ENCODE measurements around the gene DNAJB9. TPM values are rescaled to one million over a fixed set of nuclear protein-coding genes. Genes with fewer than 3 reads are reported as not detected.

The DNAJB9 gene
- polyA plus RNA-seq, 2 of the 4 experiments (the other 2 are of a cell fraction) = 14.8 to 16.2 TPM

DNA sequence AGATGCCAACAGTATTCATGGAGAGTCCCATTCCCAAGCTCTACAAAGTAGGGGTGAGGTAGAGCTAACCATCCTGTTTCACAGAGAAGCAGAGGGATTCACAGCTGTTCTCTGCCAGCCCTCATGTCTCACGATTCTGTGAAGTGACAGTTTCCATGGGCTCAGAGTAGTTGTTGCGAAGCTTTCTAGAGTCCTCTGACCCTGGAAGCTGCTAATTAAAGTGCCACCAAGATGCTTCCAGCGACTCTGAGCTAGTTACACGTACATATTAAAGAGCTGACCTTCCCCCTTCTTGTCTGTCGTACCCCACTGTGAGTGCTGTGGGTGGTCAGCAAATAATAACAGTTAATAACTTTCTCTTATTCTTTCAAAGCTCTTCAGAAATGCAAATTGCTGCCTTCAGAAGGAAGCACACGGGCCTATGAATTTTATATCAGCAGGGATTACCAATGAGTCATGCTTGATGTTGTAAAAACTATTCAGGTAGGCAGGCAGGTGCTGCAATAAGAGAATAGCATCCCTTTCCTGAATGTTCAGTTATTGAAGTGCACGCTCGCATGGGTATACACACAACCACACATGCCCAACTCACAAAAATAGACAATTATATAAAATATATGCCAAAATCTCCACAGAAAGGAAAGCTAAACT, 34.1 kb downstream of the DNAJB9 start:
- H3K4me2 ChIP-seq = no peak overlapping the region
- H3K4me1 ChIP-seq = no peaks in the 10 kb centered on the region
- ChIA-PET POLR2A (no interaction called here), CTCF (no interaction called here)
- DNase-seq (ENCODE audit: low read depth in 1 of 2, low spot score in 1 of 2) (no peak), ATAC-seq (no peak), FAIRE-seq (no peak)
- H3K4me3 ChIP-seq = no peak overlapping the region
- H3K27ac ChIP-seq = no peak overlapping the region
- 51% methylated on average over 8 of the region's 8 CpGs for WGBS (ENCODE audit: missing lambda C conversion rate)
- TF ChIP-seq, protein P1, sequence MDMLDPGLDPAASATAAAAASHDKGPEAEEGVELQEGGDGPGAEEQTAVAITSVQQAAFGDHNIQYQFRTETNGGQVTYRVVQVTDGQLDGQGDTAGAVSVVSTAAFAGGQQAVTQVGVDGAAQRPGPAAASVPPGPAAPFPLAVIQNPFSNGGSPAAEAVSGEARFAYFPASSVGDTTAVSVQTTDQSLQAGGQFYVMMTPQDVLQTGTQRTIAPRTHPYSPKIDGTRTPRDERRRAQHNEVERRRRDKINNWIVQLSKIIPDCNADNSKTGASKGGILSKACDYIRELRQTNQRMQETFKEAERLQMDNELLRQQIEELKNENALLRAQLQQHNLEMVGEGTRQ (IDR thresholded peaks at IDR 0.05) = no peak
- no peak for TF ChIP-seq NFE2L2 (conservative IDR thresholded peaks at IDR 0.05; ENCODE audit: low read length)
- no peak for TF ChIP-seq NR3C1 (IDR thresholded peaks at IDR 0.05)
- TF ChIP-seq SREBF2 (IDR thresholded peaks at IDR 0.05) = no peak
- TF ChIP-seq KDM1A (IDR thresholded peaks at IDR 0.05; ENCODE audit: low read depth) = no peak
- TF ChIP-seq, protein P2, sequence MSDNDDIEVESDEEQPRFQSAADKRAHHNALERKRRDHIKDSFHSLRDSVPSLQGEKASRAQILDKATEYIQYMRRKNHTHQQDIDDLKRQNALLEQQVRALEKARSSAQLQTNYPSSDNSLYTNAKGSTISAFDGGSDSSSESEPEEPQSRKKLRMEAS (IDR thresholded peaks at IDR 0.05) = no peak
- no peak for TF ChIP-seq SMC3 (IDR thresholded peaks at IDR 0.05)
- H3K9me3 ChIP-seq = no peaks in the 10 kb centered on the region

DNA sequence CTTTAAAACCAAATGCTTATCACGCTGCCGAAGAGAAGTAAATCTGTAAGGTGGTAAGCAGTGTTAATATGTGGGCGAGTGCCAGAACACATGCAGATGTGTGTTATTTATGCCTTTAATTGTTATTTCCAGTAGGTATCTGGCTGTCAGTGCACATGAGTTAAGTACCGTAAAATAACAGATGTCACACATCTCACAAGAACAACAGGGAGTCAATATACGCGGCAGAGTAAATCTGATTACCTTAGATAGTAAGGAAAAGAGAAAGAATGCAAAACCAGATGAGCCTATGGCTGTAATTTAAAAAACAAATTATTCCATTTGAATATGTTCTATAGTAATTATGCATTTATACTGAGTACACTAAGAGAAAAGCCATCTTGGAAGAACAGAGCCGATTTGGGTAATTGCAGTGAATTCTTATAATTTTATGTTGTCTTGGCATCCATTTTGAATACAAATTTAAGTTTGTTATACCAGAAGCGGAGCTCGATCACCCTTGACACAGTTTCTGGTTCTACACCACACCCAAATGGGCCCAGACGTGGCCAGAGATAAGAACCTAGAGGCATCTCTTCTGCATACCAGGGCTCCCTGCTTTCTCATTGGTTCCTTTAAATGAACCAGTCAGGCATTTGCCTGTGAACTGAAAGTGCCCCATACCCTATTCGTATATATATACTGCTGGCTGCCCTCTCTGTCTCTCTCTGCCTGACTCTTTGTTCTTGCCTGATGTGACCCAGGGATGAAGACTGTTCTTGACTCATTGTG, 34.8 kb downstream of the DNAJB9 start:
- H3K4me1 ChIP-seq = no peaks in the 10 kb centered on the region
- H3K4me2 ChIP-seq = no peak overlapping the region
- POLR2A ChIA-PET = no interaction called here
- no peak for FAIRE-seq
- no peak for ATAC-seq
- no peaks in the 10 kb centered on the region for H3K9me3 ChIP-seq
- CTCF ChIA-PET = no interaction called here
- TF ChIP-seq ESRRA (IDR thresholded peaks at IDR 0.05; ENCODE audit: borderline replicate concordance, low read length) = no peak
- TF ChIP-seq EHMT2 (IDR thresholded peaks at IDR 0.05; ENCODE audit: low read depth) = no peak
- no peak overlapping the region for H3K27ac ChIP-seq
- no peak for DNase-seq (ENCODE audit: low read depth in 1 of 2, low spot score in 1 of 2)
- no peak overlapping the region for H3K4me3 ChIP-seq
- WGBS (ENCODE audit: missing lambda C conversion rate) = 60% methylated on average over 11 of the region's 11 CpGs

DNA sequence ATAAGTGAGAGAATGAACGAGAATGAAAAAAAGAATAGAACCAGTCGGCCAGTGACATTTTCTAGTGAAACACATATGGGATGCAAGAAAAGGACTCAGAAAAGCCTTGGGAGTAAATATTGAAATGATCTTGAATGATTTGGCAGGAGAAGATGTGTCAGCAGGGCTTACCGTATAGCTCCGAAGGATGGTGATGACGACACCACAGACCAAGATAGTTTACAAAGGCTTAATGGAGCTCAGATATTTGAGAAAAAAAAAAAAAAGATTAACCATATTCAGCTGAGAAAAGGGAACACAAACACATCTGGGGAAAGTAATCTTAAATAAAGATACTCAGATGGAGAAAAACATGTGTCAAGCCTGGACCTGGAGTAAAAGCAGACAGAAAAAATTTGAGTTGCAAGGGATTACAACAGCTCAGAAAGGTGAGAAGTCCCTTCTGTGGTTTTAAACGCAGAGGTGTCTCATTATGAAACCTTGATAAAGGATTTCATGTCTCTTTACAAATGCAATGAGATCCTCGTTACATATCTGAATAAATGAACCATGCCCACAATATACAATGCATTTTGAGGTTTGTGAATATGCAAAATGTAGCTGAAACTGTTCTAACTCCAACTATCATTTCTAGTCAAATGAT, 36.0 kb downstream of the DNAJB9 start:
- FAIRE-seq (no peak), DNase-seq (ENCODE audit: low read depth in 1 of 2, low spot score in 1 of 2) (no peak), ATAC-seq (no peak)
- Histone ChIP-seq H3K9me3 (no peaks in the 10 kb centered on the region), H3K27ac (no peak overlapping the region), H3K4me3 (no peak overlapping the region), H3K4me2 (no peak overlapping the region), H3K4me1 (no peaks in the 10 kb centered on the region)
- WGBS (ENCODE audit: missing lambda C conversion rate) = 49% methylated on average over 7 of the region's 7 CpGs
- POLR2A ChIA-PET = no interaction called here
- no peak for TF ChIP-seq HOXB13 (CRISPR knock-in tag; IDR thresholded peaks at IDR 0.05; ENCODE audit: low read depth)
- no peak for TF ChIP-seq SMC3 (IDR thresholded peaks at IDR 0.05)
- no peak for TF ChIP-seq MYC (IDR thresholded peaks at IDR 0.05; ENCODE audit: borderline replicate concordance, low read length)
- no peak for TF ChIP-seq SREBF2 (IDR thresholded peaks at IDR 0.05)
- TF ChIP-seq, protein P3, sequence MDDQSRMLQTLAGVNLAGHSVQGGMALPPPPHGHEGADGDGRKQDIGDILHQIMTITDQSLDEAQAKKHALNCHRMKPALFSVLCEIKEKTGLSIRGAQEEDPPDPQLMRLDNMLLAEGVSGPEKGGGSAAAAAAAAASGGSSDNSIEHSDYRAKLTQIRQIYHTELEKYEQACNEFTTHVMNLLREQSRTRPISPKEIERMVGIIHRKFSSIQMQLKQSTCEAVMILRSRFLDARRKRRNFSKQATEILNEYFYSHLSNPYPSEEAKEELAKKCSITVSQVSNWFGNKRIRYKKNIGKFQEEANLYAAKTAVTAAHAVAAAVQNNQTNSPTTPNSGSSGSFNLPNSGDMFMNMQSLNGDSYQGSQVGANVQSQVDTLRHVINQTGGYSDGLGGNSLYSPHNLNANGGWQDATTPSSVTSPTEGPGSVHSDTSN (IDR thresholded peaks at IDR 0.05) = no peak
- CTCF ChIA-PET = interaction anchor here (0.7 kb wide), 1 partner anchor 8 kb away, joined by 4 read pairs; no protein-coding TSS in a partner anchor

DNA sequence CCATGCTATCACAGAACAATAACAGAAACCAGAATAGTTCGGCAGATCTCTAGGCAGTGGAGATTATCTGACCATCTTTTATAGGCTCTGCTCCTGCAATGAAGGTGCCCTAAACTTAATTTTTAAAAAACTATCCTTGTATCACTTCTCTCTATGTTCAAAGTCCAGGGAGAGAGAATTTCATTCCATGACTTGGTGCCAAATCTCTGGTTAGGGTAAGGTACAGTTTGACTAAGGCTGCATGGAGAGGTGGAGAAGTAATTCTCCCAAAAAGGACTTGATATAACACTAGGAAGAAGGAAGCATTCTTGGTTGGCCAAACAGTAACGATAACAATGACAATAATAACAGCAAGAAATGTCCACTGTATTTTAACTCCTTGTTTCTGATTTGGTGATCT, 40.0 kb downstream of the DNAJB9 start:
- H3K4me2 ChIP-seq = no peak overlapping the region
- H3K4me3 ChIP-seq = no peak overlapping the region
- H3K9me3 ChIP-seq = no peaks in the 10 kb centered on the region
- ATAC-seq (no peak), DNase-seq (ENCODE audit: low read depth in 1 of 2, low spot score in 1 of 2) (no peak), FAIRE-seq (no peak)
- ChIA-PET POLR2A (no interaction called here), CTCF (interaction anchor here (1.1 to 1.7 kb wide), 2 partner anchors 9 to 12 kb away, joined by 3 to 6 read pairs; no protein-coding TSS in a partner anchor)
- 42% methylated on average over 2 of the region's 2 CpGs for WGBS (ENCODE audit: missing lambda C conversion rate)
- TF ChIP-seq GATA3 (IDR thresholded peaks at IDR 0.05; ENCODE audit: borderline replicate concordance) = no peak
- no peak for TF ChIP-seq JUN (IDR thresholded peaks at IDR 0.05)
- TF ChIP-seq EHMT2 (IDR thresholded peaks at IDR 0.05; ENCODE audit: low read depth) = no peak
- TF ChIP-seq FOSB (CRISPR knock-in tag; IDR thresholded peaks at IDR 0.05) = no peak
- TF ChIP-seq, protein P4, sequence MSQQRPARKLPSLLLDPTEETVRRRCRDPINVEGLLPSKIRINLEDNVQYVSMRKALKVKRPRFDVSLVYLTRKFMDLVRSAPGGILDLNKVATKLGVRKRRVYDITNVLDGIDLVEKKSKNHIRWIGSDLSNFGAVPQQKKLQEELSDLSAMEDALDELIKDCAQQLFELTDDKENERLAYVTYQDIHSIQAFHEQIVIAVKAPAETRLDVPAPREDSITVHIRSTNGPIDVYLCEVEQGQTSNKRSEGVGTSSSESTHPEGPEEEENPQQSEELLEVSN (IDR thresholded peaks at IDR 0.05; ENCODE audit: borderline replicate concordance, low read depth) = no peak
- no peak for TF ChIP-seq KDM1A (IDR thresholded peaks at IDR 0.05; ENCODE audit: low read depth)
- no peak for TF ChIP-seq NR3C1 (IDR thresholded peaks at IDR 0.05)
- TF ChIP-seq SMC3 (IDR thresholded peaks at IDR 0.05) = no peak
- TF ChIP-seq, protein P5, sequence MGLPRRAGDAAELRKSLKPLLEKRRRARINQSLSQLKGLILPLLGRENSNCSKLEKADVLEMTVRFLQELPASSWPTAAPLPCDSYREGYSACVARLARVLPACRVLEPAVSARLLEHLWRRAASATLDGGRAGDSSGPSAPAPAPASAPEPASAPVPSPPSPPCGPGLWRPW (IDR thresholded peaks at IDR 0.05) = no peak
- no peak for TF ChIP-seq CBX2 (IDR thresholded peaks at IDR 0.05; ENCODE audit: borderline replicate concordance, low read depth)
- no peak for TF ChIP-seq POLR2A (IDR thresholded peaks at IDR 0.05; ENCODE audit: low read length)
- TF ChIP-seq RNF2 (IDR thresholded peaks at IDR 0.05; ENCODE audit: borderline replicate concordance, low read depth) = no peak
- no peak for TF ChIP-seq RARB (CRISPR knock-in tag; IDR thresholded peaks at IDR 0.05)
- TF ChIP-seq CEBPB (IDR thresholded peaks at IDR 0.05) = no peak
- no peaks in the 10 kb centered on the region for H3K4me1 ChIP-seq
- H3K27ac ChIP-seq = no peak overlapping the region
